Panc1 (cell line): ENCODE data around the gene NCKAP5. TPM values are rescaled to one million over a fixed set of nuclear protein-coding genes. Genes with fewer than 3 reads are reported as not detected.

Source experiments
- ATAC-seq: fragments of 200-7000 bp; cut with Tn5 transposase; 2 replicates; pipeline ENCODE4 v1.9.1; 2020; ENCODE audit warnings: mild to moderate bottlenecking, moderate library complexity
- BruUV-seq: library from RNA; stranded (reverse); fragments of 400-500 nt; replicated peaks from 2 replicates; lab custom pipeline; 2021; lab: Mats Ljungman, UMichigan
- CTCF ChIA-PET: fragments of 300-600 bp; sonication (Branson Sonifier 250); formaldehyde crosslinking; loops from one replicate; lab custom pipeline; 2022; ENCODE audit warnings: antibody characterized with exemption; lab: Charles Lee
- POLR2A ChIA-PET: fragments of 300-600 bp; sonication (Branson Sonifier 250); formaldehyde crosslinking; loops from one replicate; lab custom pipeline; 2022; ENCODE audit warnings: antibody characterized with exemption; lab: Charles Lee
- DNase-seq: peaks from one replicate; pipeline ENCODE4 v3.0.0-alpha.2; 2010; ENCODE audit warnings: low read depth, low spot score
- H3K27ac ChIP-seq: 2 replicates; pipeline ENCODE4 v1.5.1; 2011; ENCODE audit warnings: mild to moderate bottlenecking, low read length, inconsistent platforms
- H3K27me3 ChIP-seq: fragments of 200-500 bp; sonication (Bioruptor generic); 2 replicates; pipeline ENCODE4 v1.6.0; 2014; ENCODE audit warnings: low read length, inconsistent platforms; ENCODE audit not compliant: control insufficient read depth, insufficient read depth
- H3K36me3 ChIP-seq: fragments of 200-500 bp; sonication (Bioruptor generic); 2 replicates; pipeline ENCODE4 v1.5.1; 2014; ENCODE audit warnings: inconsistent platforms, mild to moderate bottlenecking, low read length, moderate library complexity; ENCODE audit not compliant: control insufficient read depth, insufficient read depth
- H3K4me1 ChIP-seq: 2 replicates; pipeline ENCODE4 v1.5.1; 2011; ENCODE audit warnings: inconsistent platforms, mild to moderate bottlenecking, low read length, moderate library complexity; ENCODE audit not compliant: control insufficient read depth, insufficient read depth
- H3K4me3 ChIP-seq, 2 experiments: 2 replicates each; pipeline ENCODE4 v1.5.1; 2011 to 2012; ENCODE audit warnings: low read depth in 2 of 2, low read length in 2 of 2, mild to moderate bottlenecking in 2 of 2, inconsistent platforms in 1 of 2, moderate library complexity in 1 of 2
- H3K9me3 ChIP-seq: fragments of 200-500 bp; sonication (Bioruptor generic); 2 replicates; pipeline ENCODE4 v1.5.1; 2014; ENCODE audit warnings: low read depth, mild to moderate bottlenecking, inconsistent platforms, low read length, moderate library complexity; ENCODE audit not compliant: control insufficient read depth, insufficient read depth
- POLR2AphosphoS5 ChIP-seq: IDR thresholded peaks from 2 replicates; pipeline ENCODE4 v1.6.1; 2012; ENCODE audit warnings: mild to moderate bottlenecking, low read depth, low read length, moderate library complexity
- SIN3A ChIP-seq: IDR thresholded peaks from 2 replicates; pipeline ENCODE4 v1.6.1; 2012; ENCODE audit warnings: low read depth, mild to moderate bottlenecking, low read length, moderate library complexity, borderline replicate concordance; ENCODE audit not compliant: insufficient read depth
- TCF7L2 ChIP-seq: IDR thresholded peaks from 2 replicates; pipeline ENCODE4 v1.6.1; 2011; ENCODE audit warnings: mild to moderate bottlenecking, low read depth, low read length, inconsistent platforms
- in situ Hi-C: cut with HindIII; loops from 2 replicates; pipeline ENCODE4 v1.10.0; 2016; ENCODE audit warnings: low sequenced_read_pairs, low pct_unique_long_range_greater_than_20kb
- intact Hi-C: fragments of 100-400 bp; cut with micrococcal nuclease; formaldehyde crosslinking; loops from one replicate; pipeline ENCODE4 v1.10.0; 2022; ENCODE audit not compliant: unreplicated experiment
- total RNA-seq: library from RNA; stranded (reverse); gene quantifications from one replicate; pipeline ENCODE4 v1.2.1, GENCODE V29; 2021; ENCODE audit not compliant: unreplicated experiment
- TF ChIP-seq, protein P1 (sequence below): fragments of 450-650 bp; IDR thresholded peaks from 2 replicates; pipeline ENCODE4 v1.5.1; 2017; ENCODE audit warnings: mild to moderate bottlenecking
- TF ChIP-seq, protein P2 (sequence below), 2 experiments: IDR thresholded peaks; 2 replicates each; pipeline ENCODE4 v1.6.1; 2011 to 2012; ENCODE audit warnings: low read depth in 2 of 2, control low read depth in 1 of 2, low read length in 1 of 2, mild to moderate bottlenecking in 1 of 2, moderate library complexity in 1 of 2; ENCODE audit not compliant: insufficient read depth in 1 of 2

The NCKAP5 gene
- total RNA-seq, 1 experiment from 2014 or later: 0.10 TPM

DNA sequence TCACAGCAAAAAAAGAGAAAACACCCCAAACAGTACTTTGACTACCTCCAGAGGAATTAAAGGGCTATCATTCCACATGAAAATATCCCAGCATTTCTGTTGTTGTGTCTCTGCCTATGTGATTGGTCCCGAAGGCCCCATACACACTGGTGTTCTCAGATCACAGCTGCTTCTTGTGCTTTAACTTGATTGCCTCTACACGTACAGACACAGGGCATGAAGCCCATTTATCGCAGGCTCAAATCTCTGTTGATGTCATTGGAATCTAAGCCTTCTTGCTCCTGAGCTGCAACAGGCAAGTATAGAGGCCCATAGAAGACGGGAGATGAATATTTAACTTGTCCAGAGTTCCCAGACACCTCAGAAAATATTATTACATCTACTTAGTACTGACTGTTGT, 405.2 kb downstream of the NCKAP5 start:
- Histone ChIP-seq H3K27ac (no peak overlapping the region), H3K4me1 (no peaks in the 10 kb centered on the region), H3K4me3 (no peak overlapping the region), H3K9me3 (no peaks in the 10 kb centered on the region), H3K27me3 (no peaks in the 10 kb centered on the region), H3K36me3 (no peaks in the 10 kb centered on the region; the same call in 1 of the 2 replicates)
- ChIA-PET POLR2A (no interaction called here), CTCF (no interaction called here)
- DNase-seq: no peak
- intact Hi-C loops (no loop called here), in situ Hi-C loops (no loop called here)
- BruUV-seq: no TSS peak
- TF ChIP-seq, protein P1, sequence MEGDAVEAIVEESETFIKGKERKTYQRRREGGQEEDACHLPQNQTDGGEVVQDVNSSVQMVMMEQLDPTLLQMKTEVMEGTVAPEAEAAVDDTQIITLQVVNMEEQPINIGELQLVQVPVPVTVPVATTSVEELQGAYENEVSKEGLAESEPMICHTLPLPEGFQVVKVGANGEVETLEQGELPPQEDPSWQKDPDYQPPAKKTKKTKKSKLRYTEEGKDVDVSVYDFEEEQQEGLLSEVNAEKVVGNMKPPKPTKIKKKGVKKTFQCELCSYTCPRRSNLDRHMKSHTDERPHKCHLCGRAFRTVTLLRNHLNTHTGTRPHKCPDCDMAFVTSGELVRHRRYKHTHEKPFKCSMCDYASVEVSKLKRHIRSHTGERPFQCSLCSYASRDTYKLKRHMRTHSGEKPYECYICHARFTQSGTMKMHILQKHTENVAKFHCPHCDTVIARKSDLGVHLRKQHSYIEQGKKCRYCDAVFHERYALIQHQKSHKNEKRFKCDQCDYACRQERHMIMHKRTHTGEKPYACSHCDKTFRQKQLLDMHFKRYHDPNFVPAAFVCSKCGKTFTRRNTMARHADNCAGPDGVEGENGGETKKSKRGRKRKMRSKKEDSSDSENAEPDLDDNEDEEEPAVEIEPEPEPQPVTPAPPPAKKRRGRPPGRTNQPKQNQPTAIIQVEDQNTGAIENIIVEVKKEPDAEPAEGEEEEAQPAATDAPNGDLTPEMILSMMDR: no peak
- TF ChIP-seq POLR2AphosphoS5 (no peak), TCF7L2 (no peak), SIN3A (no peak)
- TF ChIP-seq, protein P2, sequence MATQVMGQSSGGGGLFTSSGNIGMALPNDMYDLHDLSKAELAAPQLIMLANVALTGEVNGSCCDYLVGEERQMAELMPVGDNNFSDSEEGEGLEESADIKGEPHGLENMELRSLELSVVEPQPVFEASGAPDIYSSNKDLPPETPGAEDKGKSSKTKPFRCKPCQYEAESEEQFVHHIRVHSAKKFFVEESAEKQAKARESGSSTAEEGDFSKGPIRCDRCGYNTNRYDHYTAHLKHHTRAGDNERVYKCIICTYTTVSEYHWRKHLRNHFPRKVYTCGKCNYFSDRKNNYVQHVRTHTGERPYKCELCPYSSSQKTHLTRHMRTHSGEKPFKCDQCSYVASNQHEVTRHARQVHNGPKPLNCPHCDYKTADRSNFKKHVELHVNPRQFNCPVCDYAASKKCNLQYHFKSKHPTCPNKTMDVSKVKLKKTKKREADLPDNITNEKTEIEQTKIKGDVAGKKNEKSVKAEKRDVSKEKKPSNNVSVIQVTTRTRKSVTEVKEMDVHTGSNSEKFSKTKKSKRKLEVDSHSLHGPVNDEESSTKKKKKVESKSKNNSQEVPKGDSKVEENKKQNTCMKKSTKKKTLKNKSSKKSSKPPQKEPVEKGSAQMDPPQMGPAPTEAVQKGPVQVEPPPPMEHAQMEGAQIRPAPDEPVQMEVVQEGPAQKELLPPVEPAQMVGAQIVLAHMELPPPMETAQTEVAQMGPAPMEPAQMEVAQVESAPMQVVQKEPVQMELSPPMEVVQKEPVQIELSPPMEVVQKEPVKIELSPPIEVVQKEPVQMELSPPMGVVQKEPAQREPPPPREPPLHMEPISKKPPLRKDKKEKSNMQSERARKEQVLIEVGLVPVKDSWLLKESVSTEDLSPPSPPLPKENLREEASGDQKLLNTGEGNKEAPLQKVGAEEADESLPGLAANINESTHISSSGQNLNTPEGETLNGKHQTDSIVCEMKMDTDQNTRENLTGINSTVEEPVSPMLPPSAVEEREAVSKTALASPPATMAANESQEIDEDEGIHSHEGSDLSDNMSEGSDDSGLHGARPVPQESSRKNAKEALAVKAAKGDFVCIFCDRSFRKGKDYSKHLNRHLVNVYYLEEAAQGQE (IDR thresholded peaks at IDR 0.05; ENCODE audit: insufficient read depth in 1 of 2, low read depth in 2 of 2, low read length in 1 of 2): no peak
- ATAC-seq: no peak

DNA sequence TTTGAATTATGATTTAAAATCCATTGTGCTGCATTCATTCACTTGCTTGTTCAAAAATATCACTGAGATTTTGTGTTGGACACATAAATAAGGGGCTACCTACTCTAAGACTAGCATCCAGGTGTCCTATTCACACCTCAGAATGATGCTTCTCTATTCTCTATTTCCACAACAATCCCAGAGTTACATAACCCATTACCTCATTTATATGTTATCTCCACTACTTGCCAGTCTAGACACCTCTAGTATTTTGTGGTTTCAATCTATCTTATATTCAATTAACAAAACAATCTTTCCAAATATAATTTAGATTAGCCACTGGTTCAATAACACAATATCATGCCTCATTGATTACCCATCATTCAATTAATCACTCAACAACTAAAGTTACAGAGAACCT, 409.8 kb downstream of the NCKAP5 start:
- intact Hi-C loops (no loop called here), in situ Hi-C loops (no loop called here)
- ChIA-PET POLR2A (no interaction called here), CTCF (no interaction called here)
- Histone ChIP-seq H3K36me3 (no peaks in the 10 kb centered on the region), H3K4me1 (no peaks in the 10 kb centered on the region), H3K27ac (no peak overlapping the region), H3K4me3 (no peak overlapping the region), H3K9me3 (no peaks in the 10 kb centered on the region), H3K27me3 (no peaks in the 10 kb centered on the region)
- ATAC-seq (no peak), DNase-seq (no peak)
- BruUV-seq: no TSS peak
- no peak for TF ChIP-seq SIN3A
- TF ChIP-seq, protein P2 (IDR thresholded peaks at IDR 0.05; ENCODE audit: insufficient read depth in 1 of 2, low read depth in 2 of 2, low read length in 1 of 2): no peak
- TF ChIP-seq POLR2AphosphoS5: no peak
- no peak for TF ChIP-seq TCF7L2
- TF ChIP-seq, protein P1: no peak
